Spleen (tissue), 11 donors: ENCODE data around the gene PMPCA. TPM values are rescaled to one million over a fixed set of nuclear protein-coding genes. Genes with fewer than 3 reads are reported as not detected.

Experiments used
- DNase-seq: peaks from one replicate; pipeline ENCODE4 v3.0.0-alpha.2; 2020
- H3K27ac ChIP-seq, 8 donors: fragments of 200-600 bp; sonication (generic) in 7 of 8; 1 replicate in 4 of 8; 2 replicates in 4 of 8; pipeline versions ENCODE4 v1.5.0 to v1.8.0; 2016 to 2021; ENCODE audit warnings: inconsistent platforms in 4 of 8, mild to moderate bottlenecking in 4 of 8, moderate library complexity in 1 of 8
- H3K27me3 ChIP-seq, 7 donors: fragments of 200-600 bp; sonication (generic) in 6 of 7; replicated peaks in 1 of 7; 1 replicate in 4 of 7; 2 replicates in 3 of 7; pipeline versions ENCODE4 v1.5.0 to v1.8.0; 2016 to 2021; ENCODE audit warnings: inconsistent platforms in 3 of 7, mild to moderate bottlenecking in 1 of 7
- H3K36me3 ChIP-seq, 6 donors: fragments of 200-600 bp; sonication (generic) in 5 of 6; 1 replicate in 4 of 6; 2 replicates in 2 of 6; pipeline versions ENCODE4 v1.5.0 to v1.8.0; 2016 to 2021; ENCODE audit warnings: inconsistent platforms in 2 of 6
- H3K4me1 ChIP-seq, 6 donors: fragments of 200-600 bp; sonication (generic) in 5 of 6; 1 replicate in 3 of 6; 2 replicates in 3 of 6; pipeline versions ENCODE4 v1.5.0 to v1.8.0; 2016 to 2021; ENCODE audit warnings: inconsistent platforms in 3 of 6
- H3K4me3 ChIP-seq, 8 donors: fragments of 200-600 bp; sonication (generic) in 7 of 8; 1 replicate in 4 of 8; 2 replicates in 4 of 8; pipeline versions ENCODE4 v1.5.0 to v1.8.0; 2016 to 2021; ENCODE audit warnings: inconsistent platforms in 4 of 8, mild to moderate bottlenecking in 4 of 8, moderate library complexity in 2 of 8
- H3K9me3 ChIP-seq, 8 donors: fragments of 200-600 bp; sonication (generic) in 7 of 8; 1 replicate in 4 of 8; 2 replicates in 4 of 8; pipeline versions ENCODE4 v1.5.0 to v1.8.0; 2016 to 2021; ENCODE audit warnings: inconsistent platforms in 4 of 8
- POLR2A ChIP-seq, 3 donors: fragments of 450-650 bp; IDR thresholded peaks; one replicate each; pipeline ENCODE4 v1.5.1; 2017; ENCODE audit warnings: antibody characterized with exemption in 3 of 3, mild to moderate bottlenecking in 1 of 3
- POLR2AphosphoS5 ChIP-seq, 3 donors: sonication (generic); formaldehyde crosslinking; IDR thresholded peaks; one replicate each; pipeline ENCODE4 v1.5.1; 2017; ENCODE audit warnings: antibody characterized with exemption in 3 of 3
- WGBS, 5 donors: extraction: QIAGEN DNeasy Blood & Tissue Kit in 3 of 5; methylation state at CpG; one replicate each; pipeline versions ENCODE4 v1.1.5 to v1.1.7; 2013 to 2018; 5-methylcytosine and 5-hydroxymethylcytosine counted together
- intact Hi-C: fragments of 100-400 bp; cut with DNase I; formaldehyde crosslinking; loops from one replicate; pipeline ENCODE4 v1.15.0; 2023; ENCODE audit warnings: low total_unique reads
- polyA plus RNA-seq, 3 donors: library from polyadenylated mRNA; stranded (reverse); fragments of 200-250 nt; gene quantifications; one replicate each; pipeline ENCODE4 v1.2.1, GENCODE V29; 2013
- total RNA-seq, 7 donors: library from RNA; depleted of rRNA in 3 of 7; stranded (reverse); fragments of >200 nt in 3 of 7; fragmentation: NEBNext Ultra II Directional in 4 of 7; extraction: Animal tissue kit (Norgen Biotek cat#: 25700) in 4 of 7; gene quantifications; one replicate each; pipeline versions ENCODE4 v1.1.0 to v1.2.1, GENCODE V29; 2016 to 2021
- TF ChIP-seq, protein P1 (sequence below), 11 experiments: fragments of 200-600 bp in 7 of 11; fragments of 450-650 bp in 4 of 11; sonication (generic) in 4 of 11; IDR thresholded peaks in 8 of 11; conservative IDR thresholded peaks in 3 of 11; 1 replicate in 7 of 11; 2 replicates in 4 of 11; pipeline versions ENCODE4 v1.4.0 to v1.8.0; 2016 to 2021; ENCODE audit warnings: antibody characterized with exemption in 11 of 11, inconsistent platforms in 4 of 11, mild to moderate bottlenecking in 1 of 11
- donor health status: healthy with polysubstance abuse.
- donor health status: DM: no; HTN: no; CAD: no; lungs with moderate emphysema.
- donor health status: DM: no; HTN: no; CAD: no.
- donor health status: Bipolar disorder and iron deficiency.
- donor health status: healthy.
- donor health status: DM: no; HTN: no; CAD: no.
- donor health status: DM: yes; HTN: yes; CAD: no.

Gene PMPCA
- total and polyA plus RNA-seq, 10 donors, result 36.8 to 56.2 (median 47.1) TPM

DNA sequence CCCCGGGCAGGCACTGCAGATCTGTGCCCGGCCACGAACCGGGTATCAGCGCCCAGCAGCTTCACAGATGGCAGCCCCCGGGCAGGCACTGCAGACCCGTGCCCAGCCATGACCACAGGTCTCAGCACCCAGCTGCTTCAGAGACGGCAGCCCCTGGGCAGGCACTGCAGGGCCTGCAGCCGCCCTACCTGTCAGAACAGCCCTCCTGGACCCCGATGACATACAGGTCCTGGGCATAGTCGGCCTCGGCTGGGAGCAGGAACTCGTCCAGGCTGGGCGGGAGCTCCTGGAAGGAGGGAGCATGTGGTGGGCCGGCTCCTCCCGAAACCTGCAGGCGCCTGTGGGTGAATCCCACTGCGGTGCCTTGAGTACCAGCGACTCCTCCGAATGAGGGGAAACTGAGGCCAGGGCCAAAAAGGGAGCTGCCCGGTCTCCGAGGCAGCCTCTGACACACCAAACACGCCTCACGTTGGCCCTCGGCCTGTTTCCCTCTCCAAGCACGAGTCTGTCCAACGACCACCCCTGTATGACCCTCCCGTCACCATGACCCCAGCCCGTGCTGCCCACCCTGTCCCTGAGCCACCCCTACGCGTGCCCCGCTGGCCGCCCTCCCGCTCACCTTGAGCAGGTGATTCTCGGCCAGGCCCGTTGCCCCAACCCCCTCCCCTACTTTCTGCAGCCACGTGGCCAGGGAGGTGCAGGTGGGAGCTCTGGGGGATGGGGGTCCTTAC is 23.6 kb downstream of the PMPCA start:
- Histone ChIP-seq H3K4me1 (peaks cover 13 to 55% (median 37%) of the 10 kb centered on the region in 6 donors), H3K4me3 (no peak overlapping the region), H3K27ac (no peak overlapping the region), H3K9me3 (no peaks in the 10 kb centered on the region), H3K36me3 (peaks cover 0 to 72% (median 36%) of the 10 kb centered on the region in 6 donors), H3K27me3 (peaks cover 0 to 6% (median 0%) of the 10 kb centered on the region in 7 donors)
- WGBS, 5 donors, result 92 to 97% (median 94%) methylated on average over 27 to 37 of the region's 37 CpGs
- intact Hi-C loops, result no loop called here
- TF ChIP-seq POLR2A (IDR thresholded peaks at IDR 0.05) (no peak), POLR2AphosphoS5 (IDR thresholded peaks at IDR 0.05) (no peak)
- TF ChIP-seq, protein P1, sequence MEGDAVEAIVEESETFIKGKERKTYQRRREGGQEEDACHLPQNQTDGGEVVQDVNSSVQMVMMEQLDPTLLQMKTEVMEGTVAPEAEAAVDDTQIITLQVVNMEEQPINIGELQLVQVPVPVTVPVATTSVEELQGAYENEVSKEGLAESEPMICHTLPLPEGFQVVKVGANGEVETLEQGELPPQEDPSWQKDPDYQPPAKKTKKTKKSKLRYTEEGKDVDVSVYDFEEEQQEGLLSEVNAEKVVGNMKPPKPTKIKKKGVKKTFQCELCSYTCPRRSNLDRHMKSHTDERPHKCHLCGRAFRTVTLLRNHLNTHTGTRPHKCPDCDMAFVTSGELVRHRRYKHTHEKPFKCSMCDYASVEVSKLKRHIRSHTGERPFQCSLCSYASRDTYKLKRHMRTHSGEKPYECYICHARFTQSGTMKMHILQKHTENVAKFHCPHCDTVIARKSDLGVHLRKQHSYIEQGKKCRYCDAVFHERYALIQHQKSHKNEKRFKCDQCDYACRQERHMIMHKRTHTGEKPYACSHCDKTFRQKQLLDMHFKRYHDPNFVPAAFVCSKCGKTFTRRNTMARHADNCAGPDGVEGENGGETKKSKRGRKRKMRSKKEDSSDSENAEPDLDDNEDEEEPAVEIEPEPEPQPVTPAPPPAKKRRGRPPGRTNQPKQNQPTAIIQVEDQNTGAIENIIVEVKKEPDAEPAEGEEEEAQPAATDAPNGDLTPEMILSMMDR (IDR thresholded peaks at IDR 0.05 in 8 of 11, conservative IDR thresholded peaks at IDR 0.05 in 3 of 11), result no peak
- DNase-seq, result no peak

DNA sequence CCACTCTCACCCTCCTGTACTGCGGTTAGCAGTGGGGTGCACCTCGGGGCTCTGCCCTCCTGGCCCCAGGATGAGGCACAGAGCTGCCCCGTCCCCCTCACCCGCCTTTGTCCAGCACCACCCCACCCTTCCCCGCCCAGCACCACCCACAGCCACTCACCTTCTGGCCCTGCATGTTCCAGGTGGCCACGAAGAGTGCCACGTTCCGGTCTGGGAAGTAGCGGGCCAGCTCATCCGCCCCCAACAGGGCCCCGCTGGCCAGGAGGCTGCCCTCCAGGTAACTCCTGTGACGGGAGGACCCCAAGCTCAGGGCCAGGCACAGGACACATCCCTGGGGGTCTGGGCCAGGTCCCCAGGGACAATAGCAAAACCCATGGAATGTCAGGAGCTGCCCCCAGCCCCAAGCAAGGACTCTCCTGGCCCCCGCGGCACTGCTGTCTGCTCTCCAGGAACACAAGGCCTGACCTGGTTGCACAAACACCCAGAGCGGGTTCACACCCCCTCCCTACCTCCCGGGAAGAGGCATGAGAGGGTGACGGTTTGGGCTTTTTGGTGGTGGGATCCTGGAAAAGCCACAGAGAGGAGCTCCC is 24.2 kb downstream of the PMPCA start:
- Histone ChIP-seq H3K36me3 (peaks cover 0 to 66% (median 31%) of the 10 kb centered on the region in 6 donors), H3K27ac (no peak overlapping the region), H3K9me3 (no peaks in the 10 kb centered on the region), H3K4me1 (peaks cover 13 to 58% (median 39%) of the 10 kb centered on the region in 6 donors), H3K27me3 (peaks cover 0 to 7% (median 0%) of the 10 kb centered on the region in 7 donors), H3K4me3 (no peak overlapping the region)
- TF ChIP-seq POLR2AphosphoS5 (IDR thresholded peaks at IDR 0.05) (no peak), POLR2A (IDR thresholded peaks at IDR 0.05) (no peak)
- TF ChIP-seq, protein P1 (IDR thresholded peaks at IDR 0.05 in 8 of 11, conservative IDR thresholded peaks at IDR 0.05 in 3 of 11), result no peak
- DNase-seq, result no peak
- intact Hi-C loops, result no loop called here
- WGBS, 5 donors, result 89 to 95% (median 91%) methylated on average over 12 to 17 of the region's 17 CpGs

DNA sequence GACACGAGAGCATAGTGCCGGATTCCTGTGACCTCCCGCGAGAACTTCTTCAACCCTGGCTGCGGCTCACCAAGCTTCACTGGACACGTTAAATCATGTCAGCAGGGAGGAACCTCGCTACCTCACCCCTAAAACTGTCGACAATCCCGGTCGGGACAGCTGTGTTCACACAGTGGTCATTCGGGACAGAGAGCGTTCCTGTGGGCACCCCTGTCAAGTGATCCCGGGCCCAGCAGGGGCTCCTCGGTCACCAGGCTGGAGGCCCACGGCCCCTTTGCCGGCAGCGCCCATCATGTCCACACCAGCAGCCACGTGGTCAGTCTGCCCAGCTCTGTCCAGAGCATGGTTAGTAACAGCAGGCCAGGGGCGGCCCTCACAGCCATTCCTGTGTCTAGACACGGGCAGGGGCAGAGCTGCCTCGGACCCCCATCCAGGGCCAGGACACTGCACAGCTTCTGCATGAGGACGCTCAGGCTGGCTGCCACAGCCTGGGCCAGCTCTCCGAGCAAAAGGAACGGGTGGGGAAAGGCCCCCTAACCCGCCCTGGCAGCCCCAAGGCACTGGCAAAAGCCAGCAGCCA is 25.7 kb downstream of the PMPCA start:
- H3K27ac ChIP-seq, result no peak overlapping the region
- H3K36me3 ChIP-seq, result peaks cover 0 to 59% (median 25%) of the 10 kb centered on the region in 6 donors
- TF ChIP-seq, protein P1 (IDR thresholded peaks at IDR 0.05 in 8 of 11, conservative IDR thresholded peaks at IDR 0.05 in 3 of 11), result no peak
- peak in 1 of 3 donors; percentile 12 for TF ChIP-seq POLR2AphosphoS5 (IDR thresholded peaks at IDR 0.05)
- H3K4me1 ChIP-seq, result peaks cover 24 to 62% (median 48%) of the 10 kb centered on the region in 6 donors
- peak overlapping the region in 1 of 8 donors; percentile 99 for H3K4me3 ChIP-seq
- H3K9me3 ChIP-seq, result no peaks in the 10 kb centered on the region
- WGBS, 5 donors, result 89 to 93% (median 93%) methylated on average over 19 to 25 of the region's 25 CpGs
- peaks cover 0 to 7% (median 0%) of the 10 kb centered on the region in 7 donors for H3K27me3 ChIP-seq
- DNase-seq, result no peak
- intact Hi-C loops, result no loop called here

DNA sequence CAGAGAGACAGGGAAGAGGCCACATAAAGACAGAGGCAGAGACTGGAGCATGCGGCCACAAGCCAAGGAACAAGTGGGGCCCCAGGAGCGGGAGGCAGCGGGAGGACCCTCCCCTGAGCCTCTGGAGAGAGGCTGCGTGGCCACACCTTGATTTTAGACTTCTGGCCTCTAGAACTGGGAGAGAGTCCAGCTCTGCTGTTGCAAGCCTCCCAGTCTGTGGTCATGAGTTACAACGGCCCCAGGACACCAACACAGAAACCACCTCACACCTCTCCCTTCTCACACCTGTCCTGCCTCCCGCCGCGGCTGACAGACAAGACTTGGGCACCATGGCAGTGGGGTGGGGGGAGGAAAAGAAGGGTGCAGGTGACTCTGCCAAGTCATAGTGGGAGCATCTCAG is 27.0 kb downstream of the PMPCA start:
- H3K4me3 ChIP-seq, result peak overlapping the region in 6 of 8 donors; percentile 66 to 99 (median 97)
- intact Hi-C loops, result no loop called here
- peaks cover 24 to 75% (median 58%) of the 10 kb centered on the region in 6 donors for H3K4me1 ChIP-seq
- no peak for TF ChIP-seq POLR2AphosphoS5 (IDR thresholded peaks at IDR 0.05)
- no peak for TF ChIP-seq POLR2A (IDR thresholded peaks at IDR 0.05)
- TF ChIP-seq, protein P1 (IDR thresholded peaks at IDR 0.05 in 8 of 11, conservative IDR thresholded peaks at IDR 0.05 in 3 of 11), result no peak
- H3K9me3 ChIP-seq, result no peaks in the 10 kb centered on the region
- H3K36me3 ChIP-seq, result peaks cover 0 to 64% (median 30%) of the 10 kb centered on the region in 6 donors
- 68 to 89% (median 70%) methylated on average over 5 to 8 of the region's 8 CpGs for WGBS, 5 donors
- peak overlapping the region in 1 of 8 donors; percentile 87 for H3K27ac ChIP-seq
- no peak for DNase-seq
- peaks cover 0 to 7% (median 0%) of the 10 kb centered on the region in 7 donors for H3K27me3 ChIP-seq
